GM18858 (cell line): ENCODE results near the gene TRAPPC2L.

ENCODE experiments used
- ATAC-seq: cut with Tn5 transposase; IDR thresholded peaks from one replicate; pipeline ENCODE4 v1.9.1; 2021; ENCODE audit not compliant: unreplicated experiment

TRAPPC2L gene

GRCh38 chr16:88856828-88857727, at the start of gene TRAPPC2L, which contains the start of gene GALNS:
Gene TRAPPC2L, plus strand, starts transcription at chr16:88857127. Its CDS starts 24 bp downstream, at chr16:88857151.
Gene GALNS, minus strand, starts transcription at chr16:88856947. Its CDS starts 70 bp downstream, at chr16:88856877.
- ATAC-seq: peak; percentile 59

- no peak for ATAC-seq
Measured at GRCh38 chr16:88807142-88807625, 49.7 kb upstream of the TRAPPC2L start.

- no peak for ATAC-seq
Measured at GRCh38 chr16:88807626-88808453, 49.1 kb upstream of the TRAPPC2L start.

DNA sequence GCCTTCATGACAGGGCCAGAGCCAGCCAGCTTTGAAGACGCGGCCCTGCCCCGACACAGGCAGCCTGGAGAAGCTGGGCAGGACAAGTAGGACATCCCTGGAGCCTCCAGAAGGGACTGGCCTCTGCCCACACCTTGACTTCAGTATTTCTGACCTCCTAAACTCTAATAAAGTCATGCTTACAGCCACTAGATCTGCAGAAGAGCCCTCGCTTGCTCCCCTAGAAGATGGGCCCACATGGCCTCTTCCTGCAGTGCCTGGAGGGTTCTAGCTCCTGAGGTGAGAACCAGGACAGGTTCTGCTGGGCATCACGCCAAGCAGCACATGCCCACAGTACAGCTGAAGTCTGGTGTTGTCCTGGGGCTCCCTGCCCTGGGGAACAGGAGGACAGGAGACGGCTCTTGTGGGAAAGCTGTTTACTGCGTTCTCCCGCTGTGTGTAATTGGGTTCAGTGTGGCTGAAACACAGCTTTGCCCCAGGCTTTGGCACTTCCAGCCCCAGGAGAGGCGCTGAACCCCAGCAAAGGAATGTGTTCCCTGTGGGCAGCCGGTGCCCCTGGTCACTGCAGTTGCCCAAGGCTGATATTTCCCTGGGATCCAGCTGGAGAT, 47.8 kb upstream of the TRAPPC2L start:
- ATAC-seq: no peak

DNA sequence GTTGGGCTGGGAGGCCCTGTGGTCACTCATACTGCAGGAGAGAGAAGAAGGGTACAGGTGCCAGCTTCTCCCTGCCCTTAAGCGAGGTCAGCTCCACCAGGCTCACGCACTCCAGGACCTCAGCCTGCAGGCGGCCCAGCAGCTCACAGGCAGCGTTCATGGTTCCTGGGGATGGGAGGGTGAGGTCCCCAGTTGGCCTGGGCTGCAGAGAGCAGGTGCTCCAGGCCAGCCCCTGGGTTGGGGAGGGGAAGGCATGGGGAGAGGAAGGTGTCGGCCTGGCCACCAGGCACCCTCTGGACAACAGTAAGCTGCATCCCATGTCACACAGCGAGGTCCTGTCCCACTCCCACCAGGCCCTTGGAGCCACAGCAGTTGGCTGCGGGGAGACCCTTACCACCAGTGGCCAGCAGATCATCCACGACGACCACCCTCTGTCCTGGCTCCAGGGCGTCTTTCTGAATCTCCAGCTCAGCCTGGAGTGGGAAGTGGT, 47.2 kb upstream of the TRAPPC2L start:
- no peak for ATAC-seq

DNA sequence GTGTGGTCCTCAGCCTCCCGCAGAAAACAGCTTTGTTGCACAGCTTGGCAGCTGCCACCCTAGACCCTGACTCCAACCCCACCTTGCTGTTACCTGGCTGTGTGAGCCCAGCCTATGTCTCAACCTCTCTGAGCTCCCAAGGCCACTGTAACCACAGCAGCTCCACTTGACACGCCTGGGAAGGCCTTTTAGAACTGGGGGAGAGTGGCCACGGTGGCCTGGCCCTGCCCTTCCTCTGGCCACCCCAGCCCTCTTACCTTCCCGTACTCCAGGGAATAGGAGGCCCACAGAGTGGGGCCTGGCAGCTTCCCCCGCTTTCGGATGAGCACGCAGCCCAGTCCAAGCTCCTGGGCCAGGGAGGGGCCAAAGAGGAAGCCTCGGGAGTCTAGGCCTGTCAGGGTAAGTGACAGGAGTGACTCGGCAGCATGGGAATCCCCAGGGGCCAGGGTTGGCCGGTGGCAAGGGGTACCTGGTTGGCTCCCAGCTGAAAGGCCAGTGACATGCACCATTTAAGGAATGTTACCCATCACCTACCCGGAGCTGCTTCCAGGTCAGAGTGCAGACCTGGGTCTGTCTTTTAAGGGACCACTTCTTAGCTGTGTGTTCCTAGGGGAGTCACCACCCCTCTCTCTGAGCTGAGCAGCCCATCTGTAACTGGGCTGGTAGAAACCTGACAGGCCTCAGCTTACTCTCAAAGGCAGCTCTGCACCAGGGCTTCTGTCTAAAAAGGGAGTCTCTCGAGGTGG, 46.6 kb upstream of the TRAPPC2L start:
- no peak for ATAC-seq

GRCh38 chr16:88810912-88811768, 45.8 kb upstream of the TRAPPC2L start:
- no peak for ATAC-seq

DNA sequence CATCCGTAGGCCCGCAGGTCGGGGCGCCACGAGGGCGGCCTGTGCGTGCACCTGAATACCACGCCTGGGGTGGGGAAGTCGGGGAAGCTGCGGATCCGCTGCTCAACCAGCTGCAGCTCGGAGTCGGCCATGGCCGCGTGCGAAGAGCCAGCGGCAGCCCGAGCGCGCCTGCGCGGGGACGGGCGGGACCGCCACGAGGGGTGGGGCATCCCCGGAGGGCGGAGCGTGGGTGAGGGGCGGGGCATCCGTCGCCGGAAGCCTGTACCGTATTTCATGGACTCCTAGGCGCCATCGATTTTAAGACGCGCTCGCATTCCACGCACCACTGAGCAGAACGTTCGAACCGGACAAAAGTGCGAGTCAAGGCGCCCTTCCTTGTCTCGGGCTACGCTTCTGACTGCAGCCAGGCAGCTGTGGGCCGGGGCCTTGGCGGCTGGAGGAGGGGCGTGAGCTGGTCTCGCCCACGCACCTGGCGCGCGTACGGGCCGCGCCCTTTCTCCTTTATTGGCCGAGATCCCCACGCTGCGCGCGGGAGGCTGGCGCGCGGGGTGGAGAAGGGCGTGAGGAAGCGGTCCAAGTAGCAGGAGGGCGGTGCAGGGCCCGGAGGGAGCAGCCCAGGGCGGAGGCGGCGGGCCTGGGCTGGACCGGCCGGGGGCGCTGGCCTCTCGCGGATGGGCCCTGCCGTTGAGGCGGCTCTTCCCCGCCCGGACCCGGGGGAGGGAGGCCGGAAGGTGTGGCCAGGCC, 45.0 kb upstream of the TRAPPC2L start, which contains the start of gene APRT:
Gene APRT, minus strand, starts transcription at position 160 of the 744 bp plus-strand sequence. Its CDS starts 29 bp downstream, at position 131.
- no peak for ATAC-seq

DNA sequence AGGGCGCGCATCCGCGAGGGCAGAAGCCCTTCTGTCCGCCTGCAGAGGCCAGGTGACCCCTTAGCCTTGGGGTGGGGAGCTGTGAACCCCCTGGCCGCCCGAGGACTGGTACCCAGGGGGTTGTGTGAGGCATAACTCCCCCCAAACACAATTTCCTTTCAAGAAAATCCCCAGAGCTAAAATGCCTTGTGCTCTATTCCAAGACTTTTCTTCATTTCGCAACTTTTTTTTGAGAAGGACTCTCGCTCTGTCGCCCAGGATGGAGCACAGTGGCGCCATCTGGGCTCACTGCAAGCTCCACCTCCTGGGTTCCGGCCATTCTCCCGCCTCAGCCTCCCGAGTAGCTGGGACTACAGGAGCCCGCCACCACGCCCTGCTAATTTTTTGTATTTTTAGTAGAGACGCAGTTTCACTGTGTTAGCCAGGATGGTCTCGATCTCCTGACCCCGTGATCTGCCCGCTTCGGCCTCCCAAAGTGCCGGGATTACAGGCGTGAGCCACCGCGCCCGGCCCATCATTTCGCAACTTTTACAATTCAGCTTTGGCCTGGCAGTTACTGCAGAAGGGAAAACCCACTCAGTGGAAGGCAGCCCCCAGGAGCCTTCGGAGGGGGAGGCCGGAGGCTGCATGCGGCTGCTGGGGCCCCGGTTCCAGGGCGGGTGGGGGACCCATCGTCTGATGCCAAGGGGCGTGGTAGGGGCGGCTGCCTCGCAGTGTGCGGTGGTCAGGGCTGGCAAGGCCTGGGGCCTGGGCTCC, 44.2 kb upstream of the TRAPPC2L start:
- no peak for ATAC-seq

GRCh38 chr16:88813269-88814143, 43.4 kb upstream of the TRAPPC2L start:
- no peak for ATAC-seq

- ATAC-seq: no peak
Measured at GRCh38 chr16:88814144-88814502, 42.8 kb upstream of the TRAPPC2L start.

- no peak for ATAC-seq
Measured at GRCh38 chr16:88815227-88815626, 41.7 kb upstream of the TRAPPC2L start.

DNA sequence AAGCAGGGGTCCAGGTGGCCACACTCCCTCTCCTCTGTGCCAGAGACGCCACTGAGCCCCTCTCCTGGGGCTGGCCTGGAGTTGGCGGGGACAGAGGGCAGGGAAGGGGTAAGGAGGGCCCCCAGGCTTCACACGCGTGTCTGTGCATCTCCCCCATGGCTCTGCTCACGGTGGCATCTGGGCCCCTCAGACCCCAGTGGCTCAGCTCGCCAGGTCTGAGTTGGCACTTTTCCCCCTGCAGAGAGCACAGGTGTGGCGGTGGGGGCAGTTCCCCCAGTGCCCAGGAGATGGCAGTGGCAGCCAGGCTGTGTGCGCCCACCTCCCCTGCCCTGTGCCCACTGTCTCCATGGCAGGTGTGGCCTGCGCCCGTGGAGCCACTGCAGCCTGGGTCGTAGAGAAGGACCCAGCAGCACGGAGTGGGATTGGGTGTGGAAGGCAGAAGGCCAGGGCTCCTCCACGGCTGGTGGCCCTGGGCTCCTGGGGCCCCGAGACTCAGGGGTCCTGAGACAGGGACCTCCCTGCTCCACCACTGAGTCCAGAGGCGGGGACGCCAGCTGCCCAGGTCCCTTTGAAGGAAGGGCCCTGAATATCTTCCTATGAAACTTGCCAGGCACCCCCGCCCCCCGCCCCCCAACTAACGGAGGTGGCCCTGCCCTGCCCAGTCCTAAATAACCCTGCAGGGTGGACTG, 40.9 kb upstream of the TRAPPC2L start:
- no peak for ATAC-seq

DNA sequence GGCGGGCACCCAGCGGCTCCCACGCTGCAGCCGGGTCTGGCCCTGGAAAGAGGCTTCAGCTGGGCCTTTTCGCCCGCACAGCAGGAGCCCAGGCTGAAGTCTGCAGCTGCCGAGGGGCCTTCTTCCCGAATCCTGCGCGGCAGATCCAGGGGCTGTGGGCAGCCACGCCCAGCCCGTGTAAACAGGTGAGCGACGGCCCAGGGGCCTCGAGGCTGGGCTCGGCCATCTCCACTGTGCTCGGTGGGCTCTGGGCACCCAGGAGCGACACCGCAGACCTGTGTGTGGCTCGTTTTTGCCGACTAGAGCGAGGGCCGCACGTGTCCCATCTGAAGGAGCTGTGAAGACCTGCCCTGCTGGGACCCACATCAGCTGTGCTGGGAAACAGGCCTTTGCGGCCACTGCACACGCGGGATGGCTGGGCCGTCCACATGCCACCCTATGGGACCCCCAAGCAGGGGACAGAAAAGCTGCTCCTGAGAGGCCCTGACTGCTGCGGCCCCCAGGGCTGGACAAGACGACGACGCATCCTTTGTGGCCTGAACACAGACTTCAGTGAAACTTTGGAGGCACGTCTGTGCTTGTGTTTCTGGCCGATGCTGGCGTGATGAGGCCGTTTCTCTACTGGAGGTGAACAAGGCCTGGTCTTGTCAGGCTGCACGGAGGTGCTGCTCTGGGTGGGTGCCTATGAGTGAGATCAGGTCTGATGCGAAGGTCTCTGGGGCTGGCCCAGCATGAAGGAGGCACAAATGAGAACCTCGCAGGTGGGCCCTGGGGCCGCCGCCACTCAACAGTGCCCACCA, 40.0 kb upstream of the TRAPPC2L start:
- no peak for ATAC-seq

DNA sequence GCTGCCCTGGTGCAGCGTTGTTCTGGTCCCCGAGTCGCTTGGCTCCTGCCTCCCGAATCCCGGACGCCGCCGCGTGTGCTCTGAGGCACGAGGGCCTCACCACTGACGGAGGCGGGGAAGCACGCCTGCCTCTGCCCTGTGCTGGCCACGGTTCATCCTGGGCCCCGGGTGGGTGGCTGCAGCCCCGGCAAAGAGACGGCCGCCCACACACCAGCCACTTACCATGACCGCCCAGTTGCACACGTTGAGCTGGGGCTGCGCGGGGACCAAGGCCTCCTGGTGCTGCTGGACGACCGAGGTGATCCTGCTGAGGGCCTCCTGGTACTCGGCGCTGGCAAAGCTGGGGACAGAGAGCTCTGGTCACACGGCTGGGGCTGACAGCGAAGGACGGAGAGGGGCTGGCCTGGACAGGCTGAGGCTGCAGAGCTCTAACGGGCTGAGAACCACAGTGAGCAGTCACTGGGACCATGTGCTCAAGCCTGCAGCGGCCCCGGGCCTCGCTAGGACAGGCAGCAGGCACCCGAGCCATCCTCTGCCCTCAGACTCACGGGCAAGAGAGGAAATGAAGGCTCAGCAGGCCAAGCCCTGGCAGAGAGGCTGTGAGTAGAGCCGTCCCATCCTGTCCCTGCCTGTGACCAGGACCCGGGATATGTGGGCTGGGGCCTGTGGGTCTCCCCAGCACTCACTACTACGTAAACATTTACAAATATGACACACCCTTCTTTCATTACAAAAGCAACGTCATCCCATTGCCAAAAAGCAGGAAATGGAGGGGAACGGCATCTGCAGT, 38.9 kb upstream of the TRAPPC2L start:
- ATAC-seq: no peak
